SHP77 treated with DMSO at 0.1 percent for 48 hours (cell line): ENCODE results near the gene FEM1B.

Experiments
- DNase-seq: peaks from one replicate; lab custom pipeline; 2025; lab: John Stamatoyannopoulos, UW

FEM1B gene

GRCh38 chr15:68285259-68285980 lies 7.9 kb downstream of the FEM1B start:
- no peak for DNase-seq

DNA sequence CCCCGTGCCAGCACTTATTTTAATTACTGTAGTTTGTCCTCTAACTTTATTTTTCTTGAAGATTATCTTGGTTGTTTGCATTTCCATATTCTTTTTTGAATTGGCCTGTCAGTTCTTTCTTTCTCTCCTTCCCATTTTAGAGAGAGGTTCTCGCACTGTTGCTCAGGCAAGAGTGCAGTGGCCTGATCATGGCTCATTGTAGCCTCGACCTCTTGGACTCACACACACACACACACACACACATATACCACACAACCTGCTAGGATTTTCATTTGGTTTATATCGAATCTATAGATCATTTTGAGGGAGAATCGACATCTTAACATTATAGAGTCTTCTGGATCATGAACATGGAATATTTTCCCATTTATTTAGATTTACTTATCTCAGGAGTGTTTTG lies 8.7 kb downstream of the FEM1B start:
- DNase-seq: no peak

DNA sequence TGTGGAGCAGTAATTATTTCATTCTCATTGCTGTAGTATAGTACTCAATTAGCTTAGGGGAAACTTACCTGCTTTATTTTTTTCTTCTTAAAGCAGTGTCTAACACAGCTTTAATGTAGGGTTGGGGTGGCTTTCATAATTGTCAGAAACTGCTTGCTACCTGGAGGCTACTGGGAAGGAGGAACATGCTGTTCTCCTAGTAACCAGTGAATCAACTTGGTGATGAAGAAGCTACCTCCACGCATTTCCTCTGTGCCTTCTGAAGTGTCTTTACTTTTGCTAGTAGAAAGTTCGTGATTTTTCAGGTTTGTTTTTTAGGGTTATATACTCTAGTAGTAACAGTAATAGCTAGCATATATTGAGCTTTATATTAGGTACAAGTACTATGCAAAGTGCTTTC lies 11.5 kb downstream of the FEM1B start:
- no peak for DNase-seq

GRCh38 chr15:68289621-68290352 lies 12.2 kb downstream of the FEM1B start:
- DNase-seq: no peak

DNA sequence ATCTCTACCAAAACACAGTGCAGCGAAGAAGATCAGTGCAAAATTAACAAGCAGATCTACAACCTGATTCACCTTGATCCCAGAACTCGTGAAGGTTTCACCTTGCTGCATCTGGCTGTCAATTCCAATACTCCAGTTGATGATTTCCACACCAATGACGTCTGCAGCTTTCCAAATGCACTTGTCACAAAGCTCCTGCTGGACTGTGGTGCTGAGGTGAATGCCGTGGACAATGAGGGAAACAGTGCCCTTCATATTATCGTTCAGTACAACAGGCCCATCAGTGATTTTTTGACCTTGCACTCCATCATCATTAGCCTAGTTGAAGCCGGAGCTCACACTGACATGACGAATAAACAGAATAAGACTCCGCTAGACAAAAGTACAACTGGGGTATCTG lies 13.2 kb downstream of the FEM1B start:
- no peak for DNase-seq

- DNase-seq: no peak
Measured at GRCh38 chr15:68292157-68292781, 14.7 kb downstream of the FEM1B start.

DNA sequence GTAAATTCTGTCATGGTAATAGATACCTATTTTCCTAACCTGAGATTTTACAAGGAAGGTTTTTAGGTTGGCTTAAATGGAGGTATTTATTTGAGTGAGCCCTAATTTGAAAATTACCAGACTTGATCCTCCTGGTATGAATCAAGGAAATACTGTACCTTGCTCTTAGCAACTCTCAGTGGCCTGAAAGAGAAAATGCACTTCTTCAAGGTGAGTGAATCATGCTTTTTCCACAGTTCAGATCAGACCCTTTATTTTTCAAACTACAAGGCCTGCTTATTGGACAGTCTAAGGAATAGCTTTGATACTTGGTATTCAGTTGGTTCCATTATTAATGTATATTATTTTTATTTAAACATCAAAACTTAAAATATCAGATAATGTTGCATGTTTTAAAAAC lies 15.4 kb downstream of the FEM1B start:
- no peak for DNase-seq

GRCh38 chr15:68295014-68295805 lies 17.7 kb downstream of the FEM1B start:
- DNase-seq: no peak

- DNase-seq: no peak
Measured at GRCh38 chr15:68298336-68298735, 20.8 kb downstream of the FEM1B start.

GRCh38 chr15:68298882-68299381 lies 21.4 kb downstream of the FEM1B start:
- no peak for DNase-seq

DNA sequence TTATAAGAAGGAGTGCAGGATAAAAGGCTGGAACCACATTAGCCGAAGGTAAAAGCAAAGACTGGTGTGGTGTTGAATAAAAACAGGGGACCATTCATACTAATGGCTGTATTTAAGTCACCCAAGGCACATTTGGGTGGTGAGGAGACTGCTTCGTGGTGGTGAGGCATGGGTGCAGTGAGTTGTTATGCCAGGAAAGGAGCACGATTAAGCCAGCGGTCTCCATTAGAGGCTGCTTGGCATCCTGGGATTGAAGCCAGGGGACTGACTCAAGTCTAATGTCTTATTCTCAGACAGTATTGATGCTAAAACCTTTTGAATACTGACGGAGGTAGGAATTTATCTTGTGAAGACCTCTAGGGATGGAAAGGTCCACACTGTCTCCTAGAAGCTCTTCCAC lies 21.9 kb downstream of the FEM1B start:
- no peak for DNase-seq

- DNase-seq: no peak
Measured at GRCh38 chr15:68300115-68300940, 22.8 kb downstream of the FEM1B start.

- no peak for DNase-seq
Measured at GRCh38 chr15:68301301-68301700, 23.8 kb downstream of the FEM1B start.

DNA sequence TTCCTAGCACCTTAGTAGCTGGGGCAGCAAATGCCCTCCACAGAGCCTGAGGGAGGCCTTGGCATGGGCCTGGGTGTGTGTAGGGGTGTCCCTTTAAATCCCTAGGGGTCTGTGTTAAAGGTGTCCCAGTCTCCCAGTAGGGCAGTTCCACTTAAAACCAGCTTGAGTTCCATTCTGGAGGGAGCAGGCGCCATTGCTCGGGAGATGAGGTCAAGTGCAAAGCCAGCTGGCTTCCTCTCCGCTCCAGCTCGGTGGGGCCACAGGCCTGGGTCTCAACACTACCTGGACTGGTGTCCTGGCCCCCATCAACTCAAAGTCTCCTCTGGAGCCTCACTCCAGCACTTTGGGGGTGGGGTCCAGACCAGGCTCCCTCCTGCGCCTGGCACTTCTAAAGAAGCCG lies 25.2 kb downstream of the FEM1B start:
- DNase-seq: no peak

DNA sequence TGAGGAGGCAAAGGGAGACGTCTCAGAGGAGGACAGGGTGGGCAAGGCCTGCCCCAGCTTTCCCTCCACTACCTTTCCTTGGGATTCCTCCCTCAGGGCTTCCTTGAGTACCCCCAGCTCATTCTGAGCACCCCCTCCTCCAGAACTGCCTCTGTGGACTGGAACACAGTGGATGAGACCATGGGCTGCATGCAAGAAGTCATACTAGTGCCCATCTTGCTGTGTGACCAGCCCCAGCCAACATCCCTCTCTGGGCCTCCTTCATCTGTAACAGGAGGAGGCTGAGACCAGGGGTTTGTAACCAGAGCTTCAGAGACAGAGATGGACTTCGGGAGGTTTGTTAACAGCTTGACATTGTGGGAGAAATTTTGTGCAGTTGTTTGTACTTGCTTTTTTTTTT lies 25.6 kb downstream of the FEM1B start:
- no peak for DNase-seq

DNA sequence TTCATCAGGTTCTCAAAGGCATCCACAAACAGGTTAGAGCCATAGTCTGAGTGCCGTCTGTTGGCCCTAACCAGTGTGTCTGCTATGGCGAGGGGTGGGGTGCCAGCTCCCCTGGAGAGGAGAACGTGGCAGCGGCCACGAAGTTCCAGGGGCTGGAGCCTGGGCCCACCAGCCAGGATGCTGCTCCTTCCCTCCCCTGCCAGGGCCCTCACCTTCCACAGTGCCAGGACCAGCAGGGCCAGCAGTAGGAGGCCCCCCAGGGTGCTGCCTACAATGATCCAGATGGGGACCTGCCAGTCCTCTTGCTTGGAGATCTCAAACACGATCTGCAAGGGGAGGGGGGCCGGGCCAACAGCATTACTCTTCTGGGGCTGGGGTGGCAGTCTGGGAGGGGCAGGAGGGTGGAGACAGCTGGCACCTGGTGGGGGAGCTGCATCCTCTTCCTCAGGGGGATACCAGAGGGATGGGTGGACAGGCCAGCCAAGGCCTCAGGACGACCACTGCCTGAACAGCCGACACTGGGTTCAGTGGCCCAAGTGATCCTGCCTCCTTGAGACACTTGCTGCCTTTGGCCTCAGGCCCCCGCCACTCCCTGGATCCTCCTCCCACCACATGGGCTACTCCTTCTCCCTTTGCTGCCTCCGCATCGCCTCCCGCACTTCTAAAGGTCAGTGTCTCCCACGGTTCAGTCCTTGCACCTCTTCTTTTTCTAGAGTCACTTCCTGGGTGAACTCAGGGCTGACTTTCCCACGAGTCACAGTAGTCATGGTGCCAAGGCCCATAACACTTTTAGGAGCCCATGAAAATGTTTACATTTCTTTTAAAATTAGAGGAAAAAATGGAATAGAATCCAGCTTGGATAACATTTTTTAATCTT lies 26.3 kb downstream of the FEM1B start:
- DNase-seq: no peak

- DNase-seq: no peak
Measured at GRCh38 chr15:68304589-68305337, 27.2 kb downstream of the FEM1B start.

DNA sequence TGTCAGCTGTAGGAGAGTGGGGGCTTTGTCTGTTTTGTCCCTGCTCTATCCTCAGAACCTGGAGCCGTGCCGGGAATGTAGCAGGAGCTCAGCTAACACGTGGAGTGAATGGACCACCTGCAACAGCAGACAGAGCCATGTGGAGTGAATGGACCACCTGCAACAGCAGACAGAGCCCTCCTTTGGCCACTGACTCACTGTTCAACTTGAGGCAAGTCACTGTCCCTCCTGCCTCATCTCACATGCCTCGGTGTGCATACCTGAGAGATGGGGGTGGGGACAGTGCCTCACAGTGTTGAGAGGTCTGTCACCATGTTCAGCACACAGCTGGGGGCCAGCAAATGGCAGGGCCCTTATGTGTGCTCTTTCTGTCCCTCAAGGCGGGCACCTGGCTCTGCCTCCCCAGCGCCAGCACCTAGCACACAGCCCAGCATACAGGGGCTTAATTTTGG lies 27.9 kb downstream of the FEM1B start:
- no peak for DNase-seq

DNA sequence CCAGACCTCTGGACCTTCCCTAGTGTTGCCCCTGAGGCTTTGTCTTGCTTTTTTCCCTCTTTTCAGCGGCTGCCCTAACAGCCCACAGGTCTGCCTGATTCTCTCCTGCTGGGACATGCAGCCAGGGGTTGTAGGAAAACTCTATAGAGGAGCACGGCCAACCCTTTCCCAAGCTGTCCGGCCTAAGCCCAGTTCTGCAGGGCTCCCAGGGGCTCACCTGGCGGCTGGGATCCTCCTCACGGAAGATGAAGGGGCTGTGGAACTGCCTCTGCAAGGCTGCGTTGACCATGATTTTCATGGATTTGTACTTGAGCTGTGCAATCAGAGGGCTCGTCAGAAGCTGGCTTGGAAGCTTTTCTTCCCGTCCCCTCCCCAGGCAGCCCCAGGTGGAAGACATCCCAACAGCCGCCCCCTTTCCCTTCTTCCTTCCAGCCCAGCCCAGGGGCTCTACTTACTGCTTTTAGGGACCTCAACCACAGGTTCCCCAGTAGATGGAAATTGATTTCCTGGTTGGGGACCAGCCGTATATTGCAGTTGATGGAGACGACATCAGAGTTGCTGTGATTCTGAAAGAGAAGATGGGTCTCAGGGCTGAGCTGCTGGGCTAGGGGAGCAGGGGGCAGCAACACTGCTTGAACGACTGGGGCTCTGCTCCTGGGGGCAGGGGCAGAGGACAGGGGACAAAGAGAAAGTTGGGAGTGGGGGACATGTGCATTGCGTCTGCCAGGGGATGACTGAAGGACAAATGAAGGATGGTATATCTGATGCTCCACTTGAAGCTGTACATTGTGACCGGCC lies 29.8 kb downstream of the FEM1B start:
- DNase-seq: no peak
